Measurements from ENCODE around the gene PNMT.
"Not testable (repeated sequence)": the region's sequence is repeated elsewhere in the genome, so short reads cannot be mapped to it uniquely, and the experiment has no call there.

Gene PNMT

GRCh38 chr17:39688945-39689344 is 20.7 kb downstream of the PNMT start:
- no peak for DNase-seq

GRCh38 chr17:39694593-39694992 is 26.3 kb downstream of the PNMT start:
- no peak for DNase-seq

GRCh38 chr17:39695089-39695474 is 26.8 kb downstream of the PNMT start:
- DNase-seq = no peak

- no peak for DNase-seq
These were observed 28.5 kb downstream of the PNMT start for GRCh38 chr17:39696731-39697130.

GRCh38 chr17:39697961-39698360 is 29.7 kb downstream of the PNMT start:
- DNase-seq = no peak

GRCh38 chr17:39699157-39699817 is 31.0 kb downstream of the PNMT start:
- DNase-seq = not testable (repeated sequence)

GRCh38 chr17:39699818-39700147 is 31.5 kb downstream of the PNMT start, which contains the start of gene ERBB2:
ERBB2 (plus strand) TSS chr17:39700064; CDS start chr17:39700239, 175 bp downstream.
- peak; percentile 5 to 40 for DNase-seq

- no peak for DNase-seq
These were observed 32.1 kb downstream of the PNMT start for GRCh38 chr17:39700148-39700987.

GRCh38 chr17:39701012-39701783 is 32.9 kb downstream of the PNMT start:
- no peak for DNase-seq

- DNase-seq = no peak
These were observed 33.6 kb downstream of the PNMT start for GRCh38 chr17:39701784-39702422.

- DNase-seq = no peak
These were observed 34.9 kb downstream of the PNMT start for GRCh38 chr17:39702901-39703893.

- DNase-seq = no peak
These were observed 35.7 kb downstream of the PNMT start for GRCh38 chr17:39703913-39704312.

GRCh38 chr17:39704821-39705551 is 36.7 kb downstream of the PNMT start:
- no peak for DNase-seq

- no peak for DNase-seq
These were observed 37.6 kb downstream of the PNMT start for GRCh38 chr17:39705786-39706348.

- no peak for DNase-seq
These were observed 38.1 kb downstream of the PNMT start for GRCh38 chr17:39706383-39706782.

GRCh38 chr17:39706921-39707337 is 38.7 kb downstream of the PNMT start:
- no peak for DNase-seq

- no peak for DNase-seq
These were observed 41.2 kb downstream of the PNMT start for GRCh38 chr17:39709319-39709997.

- DNase-seq = no peak
These were observed 42.0 kb downstream of the PNMT start for GRCh38 chr17:39709998-39710964.

GRCh38 chr17:39711071-39711470 is 42.8 kb downstream of the PNMT start:
- not testable (repeated sequence) for DNase-seq

All from inflammatory macrophage treated with lipopolysaccharide for 1 hour (primary cell).